Pancreas (tissue), 10 donors: Measurements from ENCODE around the gene CHRD. TPM values are rescaled to one million over a fixed set of nuclear protein-coding genes. Genes with fewer than 3 reads are reported as not detected.

ENCODE experiments used
- ATAC-seq, 4 donors: fragments of 200-7000 bp; cut with Tn5 transposase; one replicate each; pipeline versions ENCODE4 v1.8.0 to v1.9.1; 2020; ENCODE audit warnings: mild to moderate bottlenecking in 4 of 4, moderate library complexity in 4 of 4
- DNase-seq, 6 donors: peaks; one replicate each; pipeline ENCODE4 v3.0.0-alpha.2; 2020
- FAIRE-seq: peaks from 2 replicates; lab custom pipeline; 2012; peaks lifted over from hg19 to GRCh38; lab: Jason Lieb, UNC
- H3K27ac ChIP-seq, 4 donors: fragments of 200-600 bp; sonication (generic); 1 replicate in 3 of 4; 2 replicates in 1 of 4; pipeline versions ENCODE4 v1.5.0 to v1.8.0; 2020
- H3K27me3 ChIP-seq, 4 donors: fragments of 200-600 bp; one replicate each; pipeline ENCODE4 v1.8.0; 2021
- H3K36me3 ChIP-seq, 3 donors: fragments of 200-600 bp; sonication (generic) in 1 of 3; one replicate each; pipeline versions ENCODE4 v1.5.0 to v1.8.0; 2020 to 2021
- H3K4me1 ChIP-seq, 3 donors: fragments of 200-600 bp; one replicate each; pipeline ENCODE4 v1.8.0; 2021
- H3K4me3 ChIP-seq, 4 donors: fragments of 200-600 bp; sonication (generic) in 2 of 4; one replicate each; pipeline versions ENCODE4 v1.5.0 to v1.8.0; 2020 to 2021
- H3K9me3 ChIP-seq, 4 donors: fragments of 200-600 bp; one replicate each; pipeline ENCODE4 v1.8.0; 2021
- WGBS, 2 donors: extraction: QIAGEN DNeasy Blood & Tissue Kit; methylation state at CpG; one replicate each; pipeline ENCODE4 v1.1.7; 2013; 5-methylcytosine and 5-hydroxymethylcytosine counted together
- intact Hi-C, 3 donors: fragments of 100-400 bp; cut with DNase I; formaldehyde crosslinking; loops; one replicate each; pipeline versions ENCODE4 v1.11.1 to v1.14.2; 2022
- polyA plus RNA-seq, 2 donors: library from polyadenylated mRNA; stranded (reverse); fragments of 200-250 nt; gene quantifications; one replicate each; pipeline ENCODE4 v1.2.3, GENCODE V29; 2013
- total RNA-seq, 6 donors: library from RNA; stranded (reverse); fragmentation: NEBNext Ultra II Directional in 4 of 6; extraction: Animal tissue kit (Norgen Biotek cat#: 25700) in 4 of 6; gene quantifications; one replicate each; pipeline versions ENCODE4 v1.2.1 to v1.2.4, GENCODE V29; 2021 to 2023
- TF ChIP-seq, protein P1 (sequence below), 4 donors: fragments of 200-600 bp; sonication (generic) in 3 of 4; IDR thresholded peaks; one replicate each; pipeline versions ENCODE4 v1.5.0 to v1.8.0; 2021; ENCODE audit warnings: antibody characterized with exemption in 4 of 4
- donor health status: healthy with polysubstance abuse.
- donor health status: DM: no; HTN: no; CAD: no; lungs with moderate emphysema.
- donor health status: DM: no; HTN: no; CAD: no.
- donor health status: control.
- donor health status: control.
- donor health status: Bipolar disorder and iron deficiency.
- donor health status: DM: yes; HTN: yes; CAD: no.
- donor health status: DM: no; HTN: no; CAD: no.
- donor health status: DM: no; HTN: no; CAD: no.
- donor health status: DM: yes; HTN: yes; CAD: no.

Gene CHRD
- total and polyA plus RNA-seq, 8 donors, result 11.0 to 96.7 (median 19.8) TPM

DNA sequence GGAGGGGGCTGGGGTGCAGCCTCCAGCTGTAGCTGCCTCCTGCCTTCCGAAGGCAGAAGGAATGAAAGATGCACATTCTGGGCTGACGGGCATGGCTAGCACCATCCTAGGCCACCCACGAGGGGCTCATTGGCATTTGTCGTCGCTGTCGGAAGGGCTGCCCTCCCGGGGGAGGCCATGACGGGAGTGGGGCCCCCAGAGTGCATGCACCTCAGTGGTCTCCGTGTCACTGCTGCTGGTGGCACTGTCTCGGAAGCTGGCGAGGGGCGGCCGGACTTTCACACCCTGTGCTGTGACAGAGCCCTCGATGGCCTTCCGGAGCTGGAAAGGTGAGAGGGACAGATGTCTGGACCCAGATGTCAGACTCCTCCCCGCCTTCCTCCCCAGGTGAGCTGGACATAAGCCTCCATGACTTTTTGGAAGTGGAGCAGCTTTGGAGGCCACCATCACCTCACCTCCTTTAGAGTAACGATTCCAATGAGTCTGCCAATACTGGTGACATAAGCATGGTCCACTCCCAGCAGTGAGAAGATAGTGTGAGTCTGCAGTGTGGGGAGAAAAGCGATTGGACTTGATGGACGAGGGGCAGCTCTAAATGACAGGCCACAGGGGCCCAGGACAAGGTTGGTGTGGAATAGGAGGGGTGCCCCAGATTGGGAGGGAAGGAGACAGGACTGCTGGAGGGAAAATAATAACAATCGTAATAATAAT lies 33.2 kb upstream of the CHRD start:
- Histone ChIP-seq H3K4me3 (no peak overlapping the region), H3K27ac (no peak overlapping the region), H3K4me1 (peaks cover 0 to 7% (median 0%) of the 10 kb centered on the region in 3 donors), H3K9me3 (no peaks in the 10 kb centered on the region), H3K27me3 (no peaks in the 10 kb centered on the region), H3K36me3 (no peaks in the 10 kb centered on the region)
- TF ChIP-seq, protein P1, sequence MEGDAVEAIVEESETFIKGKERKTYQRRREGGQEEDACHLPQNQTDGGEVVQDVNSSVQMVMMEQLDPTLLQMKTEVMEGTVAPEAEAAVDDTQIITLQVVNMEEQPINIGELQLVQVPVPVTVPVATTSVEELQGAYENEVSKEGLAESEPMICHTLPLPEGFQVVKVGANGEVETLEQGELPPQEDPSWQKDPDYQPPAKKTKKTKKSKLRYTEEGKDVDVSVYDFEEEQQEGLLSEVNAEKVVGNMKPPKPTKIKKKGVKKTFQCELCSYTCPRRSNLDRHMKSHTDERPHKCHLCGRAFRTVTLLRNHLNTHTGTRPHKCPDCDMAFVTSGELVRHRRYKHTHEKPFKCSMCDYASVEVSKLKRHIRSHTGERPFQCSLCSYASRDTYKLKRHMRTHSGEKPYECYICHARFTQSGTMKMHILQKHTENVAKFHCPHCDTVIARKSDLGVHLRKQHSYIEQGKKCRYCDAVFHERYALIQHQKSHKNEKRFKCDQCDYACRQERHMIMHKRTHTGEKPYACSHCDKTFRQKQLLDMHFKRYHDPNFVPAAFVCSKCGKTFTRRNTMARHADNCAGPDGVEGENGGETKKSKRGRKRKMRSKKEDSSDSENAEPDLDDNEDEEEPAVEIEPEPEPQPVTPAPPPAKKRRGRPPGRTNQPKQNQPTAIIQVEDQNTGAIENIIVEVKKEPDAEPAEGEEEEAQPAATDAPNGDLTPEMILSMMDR (IDR thresholded peaks at IDR 0.05), result no peak
- DNase-seq, result peak in 1 of 6 donors; percentile 74
- FAIRE-seq, result no peak
- intact Hi-C loops, result no loop called here
- ATAC-seq, result no peak
- 88 to 95% methylated on average over 20 of the region's 20 CpGs for WGBS, 2 donors

DNA sequence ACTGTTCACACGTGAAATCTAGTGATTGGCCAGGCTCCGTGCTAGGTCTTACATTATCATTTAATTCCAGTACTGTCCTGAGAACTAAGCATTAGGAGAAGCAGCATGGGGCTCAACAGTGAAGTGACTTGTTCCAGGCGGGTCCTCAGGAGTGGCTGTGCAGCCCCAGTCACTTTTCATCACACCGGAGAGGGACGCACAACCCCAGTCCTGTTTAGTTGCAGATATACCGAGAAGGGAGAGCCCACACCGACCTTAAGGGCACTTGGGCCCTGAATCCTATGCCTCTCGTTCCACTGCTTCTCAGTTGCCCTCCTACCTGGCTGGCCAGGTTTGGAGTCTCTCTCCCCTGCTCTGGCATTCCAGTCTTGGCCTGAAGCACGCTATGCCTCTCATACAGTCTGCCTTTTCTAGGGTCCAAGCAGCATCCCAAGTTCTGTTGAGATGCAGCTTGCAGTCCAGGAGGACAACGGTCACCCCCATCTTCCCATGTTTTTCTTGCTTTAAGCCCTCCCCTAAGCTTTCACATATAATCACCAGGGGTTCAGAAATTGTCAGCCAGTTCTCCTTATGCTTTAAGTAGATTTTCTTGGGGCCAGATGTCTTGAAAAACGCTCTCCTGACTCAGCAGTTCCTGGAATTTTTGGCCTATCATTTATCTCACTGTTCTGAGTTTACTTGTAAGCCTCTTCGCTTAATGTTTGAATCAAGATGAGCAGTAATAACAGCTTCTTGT lies 32.4 kb upstream of the CHRD start:
- WGBS, 2 donors, result 73 to 75% methylated on average over 12 of the region's 12 CpGs
- H3K27ac ChIP-seq, result no peak overlapping the region
- intact Hi-C loops, result no loop called here
- H3K9me3 ChIP-seq, result no peaks in the 10 kb centered on the region
- peaks cover 0 to 12% (median 3%) of the 10 kb centered on the region in 3 donors for H3K4me1 ChIP-seq
- no peak for FAIRE-seq
- DNase-seq, result no peak
- ATAC-seq, result no peak
- no peak overlapping the region for H3K4me3 ChIP-seq
- TF ChIP-seq, protein P1 (IDR thresholded peaks at IDR 0.05), result no peak
- H3K36me3 ChIP-seq, result no peaks in the 10 kb centered on the region
- no peaks in the 10 kb centered on the region for H3K27me3 ChIP-seq

DNA sequence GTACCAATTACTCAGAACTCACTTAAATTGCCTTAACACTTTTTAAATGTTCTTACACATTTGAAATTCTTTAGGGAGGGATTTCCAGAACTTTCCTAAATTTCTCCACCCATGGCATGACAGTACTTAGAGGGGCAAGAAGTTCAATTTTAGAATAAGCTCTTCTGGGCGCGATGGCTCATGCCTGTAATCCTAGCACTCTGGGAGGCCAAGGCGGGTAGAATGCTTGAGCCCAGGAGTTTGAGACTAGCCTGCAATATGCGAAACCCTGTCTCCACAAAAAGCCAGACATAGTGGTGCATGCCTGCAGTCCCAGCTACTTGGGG lies 31.8 kb upstream of the CHRD start:
- peaks cover 0 to 16% (median 5%) of the 10 kb centered on the region in 3 donors for H3K4me1 ChIP-seq
- H3K36me3 ChIP-seq, result no peaks in the 10 kb centered on the region
- H3K9me3 ChIP-seq, result no peaks in the 10 kb centered on the region
- H3K27me3 ChIP-seq, result no peaks in the 10 kb centered on the region
- H3K4me3 ChIP-seq, result no peak overlapping the region
- no peak overlapping the region for H3K27ac ChIP-seq
- WGBS, 2 donors, result 82 to 92% methylated on average over 4 of the region's 4 CpGs
- TF ChIP-seq, protein P1 (IDR thresholded peaks at IDR 0.05), result no peak
- ATAC-seq (no peak), DNase-seq (no peak), FAIRE-seq (no peak)
- intact Hi-C loops, result no loop called here

DNA sequence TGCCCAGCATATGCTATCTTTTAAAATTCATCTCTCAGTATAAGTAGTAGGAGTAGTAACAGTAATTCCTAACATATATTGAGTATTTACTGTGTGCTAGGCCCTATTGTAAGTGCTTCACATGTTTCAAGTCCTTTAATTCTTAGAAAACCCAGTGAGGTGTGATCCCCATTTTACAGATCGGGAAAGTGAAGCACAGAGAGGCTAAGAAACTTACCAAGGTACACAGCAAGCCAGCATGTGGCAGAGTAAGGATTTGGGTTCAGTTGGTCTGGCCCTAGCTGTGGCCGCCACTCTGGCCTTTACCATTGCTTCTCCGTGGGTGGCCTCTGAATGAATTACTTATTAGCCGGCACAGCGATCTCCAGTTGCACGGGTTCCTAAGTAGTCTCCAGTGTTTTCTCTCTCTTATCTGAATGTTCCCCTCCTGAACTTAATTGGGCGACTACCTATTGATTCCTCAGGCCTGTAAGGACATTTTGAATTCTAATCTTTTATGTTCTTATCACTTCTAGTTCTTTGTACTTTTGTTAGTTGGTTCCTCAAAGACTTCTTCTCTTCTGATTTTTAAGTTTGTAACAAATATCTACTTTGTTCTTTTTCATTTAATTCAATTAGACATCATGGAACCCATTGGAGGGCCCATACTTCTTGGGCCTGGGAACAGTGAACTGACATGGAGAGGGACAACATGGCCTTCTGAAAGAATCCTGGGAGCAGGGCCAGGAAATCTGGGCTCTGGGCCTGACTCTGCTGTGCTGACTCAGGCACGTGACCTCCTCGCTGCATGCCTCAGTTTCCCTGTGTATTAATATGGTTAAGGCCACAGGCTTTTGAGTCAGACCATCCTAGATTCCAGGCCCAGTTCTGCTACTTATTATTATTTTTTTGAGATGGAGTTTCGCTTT lies 30.0 kb upstream of the CHRD start:
- Histone ChIP-seq H3K9me3 (no peaks in the 10 kb centered on the region), H3K4me1 (peaks cover 0 to 16% (median 5%) of the 10 kb centered on the region in 3 donors), H3K27ac (peak overlapping the region; percentile 10 to 33 (median 25)), H3K36me3 (no peaks in the 10 kb centered on the region), H3K4me3 (no peak overlapping the region), H3K27me3 (no peaks in the 10 kb centered on the region)
- FAIRE-seq (no peak), ATAC-seq (peak in 1 of 4 donors; percentile 12), DNase-seq (peak in 1 of 6 donors; percentile 22)
- WGBS, 2 donors, result 60 to 66% methylated on average over 10 of the region's 10 CpGs
- intact Hi-C loops, result no loop called here
- TF ChIP-seq, protein P1 (IDR thresholded peaks at IDR 0.05), result no peak
